ENCODE data around the gene CUZD1.

- no peak for TF ChIP-seq POLR2AphosphoS5 (IDR thresholded peaks at IDR 0.05; ENCODE audit: low read depth, low read length)
- TF ChIP-seq TAF1 (IDR thresholded peaks at IDR 0.05; ENCODE audit: borderline replicate concordance, insufficient read depth, low read length), result no peak
- no peak for TF ChIP-seq SIN3A (IDR thresholded peaks at IDR 0.05; ENCODE audit: borderline replicate concordance, insufficient read depth, low read length)
- no peak for TF ChIP-seq REST (IDR thresholded peaks at IDR 0.05; ENCODE audit: insufficient read depth in 1 of 2, low read depth in 2 of 2, low read length in 2 of 2)
- TF ChIP-seq FOXP2 (optimal IDR thresholded peaks at IDR 0.05; ENCODE audit: borderline replicate concordance, extremely low read depth, extremely low read length, insufficient read depth), result no peak
These were observed 37.1 kb upstream of the CUZD1 start for GRCh38 chr10:122882766-122883165.
